NT2/D1 (cell line): ENCODE results near the gene RPL22L1.
"Not testable (repeated sequence)": the region's sequence is repeated elsewhere in the genome, so short reads cannot be mapped to it uniquely, and the experiment has no call there.

Experiments
- DNase-seq: peaks from one replicate; pipeline ENCODE4 v3.0.0-alpha.2; 2011; ENCODE audit warnings: low read depth, low spot score
- H3K27me3 ChIP-seq: 2 replicates; pipeline ENCODE4 v1.6.0; 2011; ENCODE audit warnings: mild to moderate bottlenecking; ENCODE audit not compliant: insufficient read length, insufficient read depth
- H3K36me3 ChIP-seq: 2 replicates; pipeline ENCODE4 v1.6.1; 2011; ENCODE audit warnings: mild to moderate bottlenecking, low read length, mixed read lengths; ENCODE audit not compliant: insufficient read depth, insufficient read length
- H3K4me1 ChIP-seq: 2 replicates; pipeline ENCODE4 v1.5.1; 2011; ENCODE audit not compliant: insufficient read depth, insufficient read length
- H3K4me3 ChIP-seq: 2 replicates; pipeline ENCODE4 v1.5.1; 2011; ENCODE audit warnings: low read depth; ENCODE audit not compliant: insufficient read length
- H3K9ac ChIP-seq: 2 replicates; pipeline ENCODE4 v1.6.0; 2011; ENCODE audit warnings: low read depth; ENCODE audit not compliant: insufficient read length
- H3K9me3 ChIP-seq: 2 replicates; pipeline ENCODE4 v1.5.1; 2011; ENCODE audit warnings: mild to moderate bottlenecking, low read length; ENCODE audit not compliant: insufficient read depth
- SUZ12 ChIP-seq: IDR thresholded peaks from 2 replicates; pipeline ENCODE4 v1.6.1; 2011; ENCODE audit not compliant: insufficient read length, insufficient read depth; ENCODE audit errors: extremely low read depth
- YY1 ChIP-seq: IDR thresholded peaks from 2 replicates; pipeline ENCODE4 v1.6.1; 2011; ENCODE audit not compliant: insufficient read length, insufficient read depth
- ZNF274 ChIP-seq: IDR thresholded peaks from 2 replicates; pipeline ENCODE4 v1.6.1; 2011; ENCODE audit warnings: mild to moderate bottlenecking, low read depth, low read length

The RPL22L1 gene

GRCh38 chr3:170908235-170909116 is 38.5 kb upstream of the RPL22L1 start, which contains the start of gene EIF5A2:
Gene EIF5A2 (minus strand): TSS chr3:170908637. CDS start chr3:170907806, 831 bp downstream.
- Histone ChIP-seq H3K9ac (peak within 1 kb of the TSS; percentile 79), H3K9me3 (peaks cover 13% of the 10 kb centered on the region; the same call in 1 of the 2 replicates), H3K4me3 (peak within 1 kb of the TSS; percentile 48), H3K36me3 (no peaks in the 10 kb centered on the region), H3K4me1 (no peaks in the 10 kb centered on the region), H3K27me3 (peaks cover 11% of the 10 kb centered on the region)
- TF ChIP-seq YY1 (no peak), ZNF274 (no peak), SUZ12 (no peak)
- DNase-seq: peak; percentile 95

GRCh38 chr3:170907637-170908234 is 37.7 kb upstream of the RPL22L1 start:
- H3K27me3 ChIP-seq: peaks cover 11% of the 10 kb centered on the region
- peak overlapping the region; percentile 48 for H3K4me3 ChIP-seq
- no peak for TF ChIP-seq YY1
- TF ChIP-seq SUZ12: no peak
- TF ChIP-seq ZNF274: no peak
- H3K36me3 ChIP-seq: no peaks in the 10 kb centered on the region
- H3K9ac ChIP-seq: peak overlapping the region; percentile 79
- DNase-seq: no peak
- peaks cover 13% of the 10 kb centered on the region; the same call in 1 of the 2 replicates for H3K9me3 ChIP-seq
- no peaks in the 10 kb centered on the region for H3K4me1 ChIP-seq

- Histone ChIP-seq H3K9me3 (peaks cover 13% of the 10 kb centered on the region; the same call in 1 of the 2 replicates), H3K36me3 (peaks cover 3% of the 10 kb centered on the region), H3K27me3 (peaks cover 11% of the 10 kb centered on the region), H3K4me3 (no peak overlapping the region), H3K4me1 (no peaks in the 10 kb centered on the region), H3K9ac (no peak overlapping the region)
- TF ChIP-seq YY1: no peak
- TF ChIP-seq SUZ12: no peak
- TF ChIP-seq ZNF274: no peak
- no peak for DNase-seq
Measured at GRCh38 chr3:170905862-170906261, 35.9 kb upstream of the RPL22L1 start.

- no peak for DNase-seq
- Histone ChIP-seq H3K27me3 (peaks cover 11% of the 10 kb centered on the region), H3K9ac (no peak overlapping the region), H3K36me3 (peaks cover 3% of the 10 kb centered on the region), H3K4me1 (no peaks in the 10 kb centered on the region), H3K9me3 (0 out of 2 replicates have a peak, but pooled peaks cover 6% of the 10 kb centered on the region), H3K4me3 (no peak overlapping the region)
- TF ChIP-seq YY1 (no peak), SUZ12 (no peak), ZNF274 (no peak)
Measured at GRCh38 chr3:170903123-170903522, 33.1 kb upstream of the RPL22L1 start.

GRCh38 chr3:170899455-170899854 is 29.5 kb upstream of the RPL22L1 start:
- H3K36me3 ChIP-seq: peaks cover 6% of the 10 kb centered on the region
- TF ChIP-seq YY1 (no peak), ZNF274 (no peak), SUZ12 (no peak)
- peaks cover 27% of the 10 kb centered on the region; the same call in 1 of the 2 replicates for H3K9me3 ChIP-seq
- H3K9ac ChIP-seq: no peak overlapping the region
- H3K4me1 ChIP-seq: no peaks in the 10 kb centered on the region
- H3K27me3 ChIP-seq: no peaks in the 10 kb centered on the region
- no peak for DNase-seq
- H3K4me3 ChIP-seq: no peak overlapping the region

GRCh38 chr3:170897978-170898377 is 28.0 kb upstream of the RPL22L1 start:
- no peak for DNase-seq
- Histone ChIP-seq H3K9ac (no peak overlapping the region), H3K27me3 (no peaks in the 10 kb centered on the region), H3K4me1 (no peaks in the 10 kb centered on the region), H3K36me3 (peaks cover 6% of the 10 kb centered on the region), H3K9me3 (peaks cover 27% of the 10 kb centered on the region; the same call in 1 of the 2 replicates), H3K4me3 (no peak overlapping the region)
- no peak for TF ChIP-seq YY1
- TF ChIP-seq ZNF274: no peak
- TF ChIP-seq SUZ12: no peak

GRCh38 chr3:170897199-170897598 is 27.2 kb upstream of the RPL22L1 start:
- not testable (repeated sequence) for H3K4me1 ChIP-seq, H3K9ac ChIP-seq, H3K36me3 ChIP-seq, H3K4me3 ChIP-seq, H3K27me3 ChIP-seq, DNase-seq
- H3K9me3 ChIP-seq: peaks cover 27% of the 10 kb centered on the region; the same call in 1 of the 2 replicates
